Stimulated activated CD4-positive, alpha-beta T cell treated with anti-CD3 and anti-CD28 coated beads, TNF-alpha, amount 100 ng/mL, for 1 hour (primary cell): ENCODE data around the gene RIPOR3.

Source experiments
- DNase-seq, 3 donors: peaks; one replicate each; pipeline ENCODE4 v3.0.0-alpha.2; 2020; ENCODE audit warnings: low read depth in 3 of 3, low spot score in 1 of 3

RIPOR3 gene

GRCh38 chr20:50592282-50593004 is 98.9 kb downstream of the RIPOR3 start:
- DNase-seq, result no peak

- DNase-seq, result no peak
These were observed 100.0 kb downstream of the RIPOR3 start for GRCh38 chr20:50591233-50591852.

GRCh38 chr20:50590348-50590664 is 101.0 kb downstream of the RIPOR3 start:
- no peak for DNase-seq

- DNase-seq, result no peak
These were observed 101.6 kb downstream of the RIPOR3 start for GRCh38 chr20:50589548-50590347.

DNA sequence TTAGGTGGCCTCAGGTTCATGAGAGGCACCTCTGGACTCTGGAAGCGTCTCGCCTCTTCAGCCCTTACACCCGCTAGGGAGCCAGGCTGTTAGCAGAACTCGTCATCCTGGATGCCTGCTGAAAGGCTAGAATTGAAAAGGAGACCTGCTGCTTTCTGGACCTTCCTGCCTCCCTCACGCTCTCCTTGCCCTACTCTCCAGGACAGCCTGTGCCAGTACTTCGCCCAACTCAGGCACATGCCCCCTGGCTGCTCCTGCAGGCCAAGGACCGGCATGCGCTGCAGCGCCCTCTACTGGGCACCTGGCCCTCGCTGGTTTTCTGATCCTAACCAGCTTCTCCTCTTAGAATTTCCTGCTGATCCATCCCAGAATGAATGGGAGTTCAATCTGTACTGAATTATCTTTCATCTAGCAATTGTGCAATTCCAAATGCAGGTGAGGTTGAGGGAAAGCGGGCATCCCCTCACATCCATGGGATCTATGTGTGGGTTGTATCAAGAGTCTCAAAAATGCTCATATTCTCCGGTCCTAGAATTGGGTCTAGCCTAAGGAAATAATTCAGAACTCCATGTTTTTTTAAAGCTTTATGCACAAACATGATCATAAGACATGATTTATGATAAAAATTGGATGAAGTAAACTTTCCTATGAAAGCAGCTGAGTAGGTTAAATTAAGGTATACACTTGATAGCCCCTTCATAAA is 103.2 kb downstream of the RIPOR3 start:
- DNase-seq, result peak; percentile 28 to 72 (median 50)

DNA sequence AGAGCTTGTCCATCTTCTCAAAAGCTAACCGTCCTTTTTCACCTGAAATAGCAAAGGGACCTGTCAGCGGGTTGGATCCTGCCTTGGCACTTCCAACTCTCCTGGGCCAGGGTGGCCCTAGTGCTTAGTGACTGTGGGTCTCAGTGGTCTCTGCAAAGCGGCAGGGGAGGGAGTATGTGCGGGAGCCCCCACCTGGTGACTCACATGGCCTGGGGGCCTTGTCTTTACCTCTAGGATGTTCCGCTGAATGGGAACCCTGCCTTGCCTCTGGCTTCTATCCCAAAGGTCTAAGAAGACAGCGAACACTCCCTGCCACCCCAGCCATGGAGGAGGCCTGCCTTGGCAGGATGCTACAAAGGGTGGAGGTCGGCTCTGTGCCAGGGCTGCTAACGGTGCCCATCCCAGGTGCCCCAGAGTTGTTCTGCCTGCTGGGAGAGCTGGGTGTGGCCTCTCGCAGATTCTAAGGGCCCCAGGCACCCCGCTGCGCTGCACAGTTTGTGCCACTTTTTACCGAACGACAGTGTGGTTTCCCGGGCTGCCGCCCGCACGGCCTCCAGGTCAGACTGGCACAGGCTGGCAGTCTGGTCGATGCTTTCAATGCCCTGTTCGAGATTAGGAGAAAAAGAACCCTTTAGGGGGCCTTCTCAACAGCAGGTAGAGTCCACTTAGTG is 103.9 kb downstream of the RIPOR3 start:
- DNase-seq, result no peak

GRCh38 chr20:50586531-50587232 is 104.7 kb downstream of the RIPOR3 start:
- no peak for DNase-seq

- DNase-seq, result no peak
These were observed 105.7 kb downstream of the RIPOR3 start for GRCh38 chr20:50585678-50586077.

DNA sequence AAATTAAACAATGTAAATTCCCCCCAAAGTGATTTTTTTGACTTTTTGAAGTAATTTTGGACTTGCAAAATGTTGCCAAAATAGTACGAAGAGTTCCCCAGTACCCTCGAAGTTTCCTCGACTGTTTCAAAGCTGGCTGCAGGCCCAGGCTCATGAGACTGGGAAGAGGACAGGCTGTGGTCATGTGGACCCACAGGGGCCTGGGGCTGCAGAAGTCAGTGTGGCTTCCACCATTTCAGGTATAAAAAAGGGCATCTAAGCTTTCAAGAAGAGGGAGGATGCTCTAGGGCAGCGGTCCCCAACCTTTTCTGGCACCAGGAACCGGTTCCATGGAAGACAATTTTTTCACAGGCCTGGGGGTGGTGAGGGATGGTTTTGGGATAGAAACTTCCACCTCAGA is 106.1 kb downstream of the RIPOR3 start:
- no peak for DNase-seq

- no peak for DNase-seq
These were observed 106.7 kb downstream of the RIPOR3 start for GRCh38 chr20:50584687-50585086.

DNA sequence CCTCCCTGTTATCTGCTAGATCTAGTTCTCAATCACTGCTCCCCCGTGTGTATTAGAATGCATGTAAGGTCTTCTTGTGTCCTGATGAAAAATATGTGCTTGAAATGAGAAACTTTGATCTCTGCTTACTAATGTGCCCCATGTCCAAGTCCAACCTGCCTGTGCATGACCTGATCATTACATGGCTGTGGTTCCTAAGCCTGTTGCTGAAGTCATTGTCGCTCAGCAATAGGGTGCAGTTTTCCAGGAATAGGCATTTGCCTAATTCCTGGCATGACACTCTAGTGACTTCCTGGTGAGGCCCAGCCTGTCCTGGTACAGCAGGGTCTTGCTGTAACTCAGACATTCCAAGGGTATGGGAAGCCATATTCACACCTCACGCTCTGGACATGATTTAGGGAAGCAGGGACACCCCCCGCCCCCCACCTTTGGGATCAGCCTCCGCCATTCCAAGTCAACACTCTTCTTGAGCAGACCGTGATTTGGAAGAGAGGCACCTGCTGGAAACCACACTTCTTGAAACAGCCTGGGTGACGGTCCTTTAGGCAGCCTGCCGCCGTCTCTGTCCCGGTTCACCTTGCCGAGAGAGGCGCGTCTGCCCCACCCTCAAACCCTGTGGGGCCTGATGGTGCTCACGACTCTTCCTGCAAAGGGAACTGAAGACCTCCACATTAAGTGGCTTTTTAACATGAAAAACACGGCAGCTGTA is 107.7 kb downstream of the RIPOR3 start:
- no peak for DNase-seq

- no peak for DNase-seq
These were observed 108.6 kb downstream of the RIPOR3 start for GRCh38 chr20:50582591-50583234.

GRCh38 chr20:50582092-50582491 is 109.2 kb downstream of the RIPOR3 start:
- DNase-seq, result no peak

DNA sequence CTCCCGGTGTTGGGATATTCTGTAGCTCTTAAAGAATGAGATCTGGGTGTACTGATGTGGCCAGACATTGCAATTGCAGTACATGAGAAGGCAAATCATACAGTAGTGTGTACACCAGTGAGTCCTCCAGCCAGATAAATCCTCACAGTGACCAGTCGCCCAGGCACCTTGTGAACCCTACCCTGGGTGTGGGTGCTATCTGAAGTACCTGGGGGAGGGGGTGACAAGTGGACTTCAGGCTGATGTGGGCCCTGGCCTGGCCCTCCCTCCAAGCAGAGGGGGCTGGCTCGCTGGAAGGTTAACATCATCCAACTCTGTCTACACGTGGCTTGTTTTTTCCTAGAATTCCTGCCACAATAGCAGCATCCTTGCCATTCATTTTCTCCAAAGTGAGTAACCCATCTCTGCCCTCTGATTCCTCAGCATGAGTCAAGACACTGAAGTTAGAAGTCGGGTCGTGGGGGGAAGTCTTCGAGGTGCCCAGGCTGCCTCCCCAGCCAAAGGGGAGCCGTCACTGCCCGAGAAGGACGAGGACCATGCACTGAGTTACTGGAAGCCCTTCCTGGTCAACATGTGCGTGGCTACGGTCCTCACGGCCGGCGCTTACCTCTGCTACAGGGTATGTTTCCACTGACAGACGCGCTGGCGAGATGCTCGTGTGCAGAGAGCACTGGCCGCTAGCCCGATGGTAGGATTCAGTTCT is 110.3 kb downstream of the RIPOR3 start:
- no peak for DNase-seq

DNA sequence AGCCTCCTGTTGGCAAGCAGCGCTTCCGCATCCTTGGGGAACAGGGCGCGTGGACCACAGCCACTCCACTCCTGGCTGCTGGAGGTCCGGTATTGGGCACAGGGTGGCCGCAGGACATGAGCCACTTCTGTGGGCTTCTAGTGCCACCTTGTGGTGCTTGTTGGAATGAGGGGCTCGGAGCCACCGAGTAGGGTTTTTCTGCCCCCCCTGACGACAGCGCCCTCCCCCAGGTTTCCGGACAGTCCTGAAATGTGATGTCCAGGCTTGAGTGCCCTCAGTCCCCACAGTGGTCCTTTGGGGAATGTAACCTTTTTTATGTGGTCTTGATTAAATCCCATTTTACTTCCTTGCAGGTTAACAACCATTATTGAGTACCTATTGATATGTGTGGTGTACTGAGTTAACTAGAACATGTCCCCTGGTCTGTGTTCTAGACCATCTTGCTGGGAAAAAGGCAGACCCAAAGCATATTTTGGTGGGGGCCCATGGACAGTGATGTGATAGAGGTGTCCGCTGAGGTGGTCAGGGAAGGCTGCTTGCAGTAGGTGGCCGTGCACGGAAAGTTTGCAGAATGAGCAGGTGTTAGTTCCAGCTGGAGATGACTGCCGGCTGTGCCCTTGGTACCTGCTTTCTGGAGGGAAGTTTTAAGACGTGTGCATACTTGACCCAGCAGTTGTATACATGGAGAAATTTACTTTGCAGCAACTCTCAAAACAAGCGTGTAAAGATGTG is 111.2 kb downstream of the RIPOR3 start:
- DNase-seq, result peak in 1 of 3 donors; percentile 42

DNA sequence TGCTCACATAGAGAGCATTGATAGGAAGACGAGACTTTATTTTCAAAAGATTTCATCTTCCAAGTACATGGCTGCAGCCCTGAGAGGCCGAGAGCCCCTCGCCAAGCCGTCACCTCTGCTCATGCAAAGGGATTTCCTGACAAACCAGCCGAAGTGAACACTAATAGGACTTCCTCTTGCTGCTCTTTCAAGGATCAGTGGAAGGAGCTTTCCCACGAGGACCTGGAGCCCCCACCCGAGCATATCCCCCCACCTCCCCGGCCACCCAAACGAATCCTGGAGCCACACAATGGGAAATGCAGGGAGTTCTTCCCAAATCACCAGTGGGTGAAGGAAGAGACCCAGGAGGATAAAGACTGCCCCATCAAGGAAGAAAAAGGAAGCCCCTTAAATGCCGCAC is 111.8 kb downstream of the RIPOR3 start:
- no peak for DNase-seq

DNA sequence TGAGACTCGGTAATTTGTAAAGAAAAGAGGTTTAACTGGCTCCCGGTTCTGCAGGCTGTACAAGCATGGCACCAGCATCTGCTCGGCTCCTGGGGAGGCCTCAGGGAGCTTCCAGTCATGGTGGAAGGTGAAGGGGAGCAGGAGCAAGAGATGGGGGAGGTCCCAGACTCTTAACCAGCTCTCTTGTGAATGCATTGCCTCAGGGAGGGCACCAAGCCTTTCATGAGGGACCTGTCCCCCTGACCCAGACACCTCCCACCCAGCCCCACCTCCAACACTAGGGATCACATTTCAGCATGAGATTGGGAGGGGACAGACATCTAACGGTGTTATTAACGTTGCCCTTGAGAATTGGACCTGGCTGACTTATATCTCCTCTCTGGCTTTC is 112.6 kb downstream of the RIPOR3 start:
- no peak for DNase-seq
